Measurements from ENCODE around the gene PDE8A. TPM values are rescaled to one million over a fixed set of nuclear protein-coding genes. Genes with fewer than 3 reads are reported as not detected.

The PDE8A gene
- total RNA-seq, 4 donors from 2014 or later = 69.0 to 109 (median 89.5) TPM

DNA sequence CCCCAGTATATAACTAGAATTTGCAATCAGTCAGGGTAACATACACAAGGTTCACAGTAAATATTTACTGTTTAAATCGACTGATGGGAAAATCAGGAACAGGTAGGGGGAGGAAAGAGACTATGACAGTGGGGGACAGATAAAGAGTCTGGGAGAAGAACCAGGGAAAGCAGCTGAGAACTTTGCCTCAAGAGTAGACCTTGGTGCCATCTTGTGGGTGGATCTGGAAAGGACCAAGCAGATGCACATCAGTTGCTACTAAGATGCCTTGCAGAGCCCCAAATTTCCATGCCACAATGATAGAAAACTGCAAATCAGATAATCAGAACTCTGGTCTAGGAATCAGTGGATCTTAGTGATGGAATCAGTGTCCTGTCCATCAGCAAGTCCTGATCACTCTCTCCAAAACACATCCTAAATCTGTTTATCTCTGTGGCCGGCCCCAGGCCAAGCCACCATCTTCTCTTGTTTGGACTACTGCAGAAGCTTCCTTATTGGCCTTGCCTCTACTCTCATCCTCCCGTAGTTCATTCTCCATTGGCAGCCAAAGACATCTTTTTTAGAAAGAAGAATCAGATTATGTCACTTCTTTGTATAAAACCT is 62.7 kb downstream of the PDE8A start:
- Histone ChIP-seq H3K27ac (no peak overlapping the region), H3K36me3 (no peaks in the 10 kb centered on the region), H3K9me3 (no peaks in the 10 kb centered on the region), H3K4me3 (no peak overlapping the region), H3K4me1 (peaks cover 0 to 17% (median 0%) of the 10 kb centered on the region in 4 donors), H3K27me3 (no peaks in the 10 kb centered on the region)
- DNase-seq = peak in 2 of 3 donors; percentile 48 to 85
- no peak for TF ChIP-seq POLR2A (IDR thresholded peaks at IDR 0.05)
- TF ChIP-seq, protein P1, sequence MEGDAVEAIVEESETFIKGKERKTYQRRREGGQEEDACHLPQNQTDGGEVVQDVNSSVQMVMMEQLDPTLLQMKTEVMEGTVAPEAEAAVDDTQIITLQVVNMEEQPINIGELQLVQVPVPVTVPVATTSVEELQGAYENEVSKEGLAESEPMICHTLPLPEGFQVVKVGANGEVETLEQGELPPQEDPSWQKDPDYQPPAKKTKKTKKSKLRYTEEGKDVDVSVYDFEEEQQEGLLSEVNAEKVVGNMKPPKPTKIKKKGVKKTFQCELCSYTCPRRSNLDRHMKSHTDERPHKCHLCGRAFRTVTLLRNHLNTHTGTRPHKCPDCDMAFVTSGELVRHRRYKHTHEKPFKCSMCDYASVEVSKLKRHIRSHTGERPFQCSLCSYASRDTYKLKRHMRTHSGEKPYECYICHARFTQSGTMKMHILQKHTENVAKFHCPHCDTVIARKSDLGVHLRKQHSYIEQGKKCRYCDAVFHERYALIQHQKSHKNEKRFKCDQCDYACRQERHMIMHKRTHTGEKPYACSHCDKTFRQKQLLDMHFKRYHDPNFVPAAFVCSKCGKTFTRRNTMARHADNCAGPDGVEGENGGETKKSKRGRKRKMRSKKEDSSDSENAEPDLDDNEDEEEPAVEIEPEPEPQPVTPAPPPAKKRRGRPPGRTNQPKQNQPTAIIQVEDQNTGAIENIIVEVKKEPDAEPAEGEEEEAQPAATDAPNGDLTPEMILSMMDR (IDR thresholded peaks at IDR 0.05) = peak in 5 of 6 experiments; percentile 32 to 81 (median 68)

DNA sequence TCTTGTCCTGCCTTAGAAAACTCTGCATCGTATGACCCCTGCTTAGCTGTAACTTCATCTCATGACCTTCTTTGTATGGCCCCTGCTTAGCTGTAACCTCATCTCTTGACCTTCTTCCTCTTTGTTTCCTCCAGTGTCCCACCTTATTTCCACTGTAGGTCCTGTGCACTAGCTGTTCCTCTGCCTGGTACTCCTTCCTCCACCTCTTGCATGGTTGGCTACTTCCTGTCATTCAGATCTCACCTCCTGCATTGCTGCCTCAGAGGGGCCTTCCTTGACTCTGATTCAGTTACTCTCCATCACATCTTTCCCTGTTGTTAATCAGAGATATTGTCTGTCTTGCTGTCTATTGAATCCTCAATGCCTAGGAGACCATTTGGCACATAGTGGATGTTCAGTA is 63.2 kb downstream of the PDE8A start:
- no peak for TF ChIP-seq POLR2A (IDR thresholded peaks at IDR 0.05)
- TF ChIP-seq, protein P1 (IDR thresholded peaks at IDR 0.05) = no peak
- no peaks in the 10 kb centered on the region for H3K36me3 ChIP-seq
- DNase-seq = no peak
- no peaks in the 10 kb centered on the region for H3K9me3 ChIP-seq
- H3K27ac ChIP-seq = no peak overlapping the region
- H3K27me3 ChIP-seq = no peaks in the 10 kb centered on the region
- H3K4me1 ChIP-seq = peaks cover 0 to 17% (median 0%) of the 10 kb centered on the region in 4 donors
- H3K4me3 ChIP-seq = no peak overlapping the region

DNA sequence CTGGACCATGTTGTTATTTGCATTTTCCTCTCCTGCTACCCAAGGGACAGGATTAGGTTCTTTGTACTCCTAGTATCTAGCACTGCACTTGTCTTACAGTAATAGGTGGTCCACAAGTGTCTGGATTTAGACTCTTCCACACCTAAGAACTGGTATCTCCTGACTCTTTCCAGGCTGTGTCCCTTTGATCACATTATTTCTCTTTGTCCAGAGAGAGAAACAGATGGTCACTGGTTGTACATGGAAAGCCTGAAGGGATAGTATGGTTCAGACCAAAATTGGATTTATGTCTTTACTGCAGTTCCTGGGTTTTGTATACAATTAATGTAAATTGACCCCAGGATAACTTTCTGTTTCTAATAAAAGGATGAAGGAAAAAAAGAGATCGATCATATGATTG is 64.0 kb downstream of the PDE8A start:
- Histone ChIP-seq H3K9me3 (no peaks in the 10 kb centered on the region), H3K4me3 (no peak overlapping the region), H3K36me3 (no peaks in the 10 kb centered on the region), H3K27ac (no peak overlapping the region), H3K4me1 (peaks cover 0 to 17% (median 0%) of the 10 kb centered on the region in 4 donors), H3K27me3 (no peaks in the 10 kb centered on the region)
- DNase-seq = no peak
- TF ChIP-seq, protein P1 (IDR thresholded peaks at IDR 0.05) = no peak
- no peak for TF ChIP-seq POLR2A (IDR thresholded peaks at IDR 0.05)

DNA sequence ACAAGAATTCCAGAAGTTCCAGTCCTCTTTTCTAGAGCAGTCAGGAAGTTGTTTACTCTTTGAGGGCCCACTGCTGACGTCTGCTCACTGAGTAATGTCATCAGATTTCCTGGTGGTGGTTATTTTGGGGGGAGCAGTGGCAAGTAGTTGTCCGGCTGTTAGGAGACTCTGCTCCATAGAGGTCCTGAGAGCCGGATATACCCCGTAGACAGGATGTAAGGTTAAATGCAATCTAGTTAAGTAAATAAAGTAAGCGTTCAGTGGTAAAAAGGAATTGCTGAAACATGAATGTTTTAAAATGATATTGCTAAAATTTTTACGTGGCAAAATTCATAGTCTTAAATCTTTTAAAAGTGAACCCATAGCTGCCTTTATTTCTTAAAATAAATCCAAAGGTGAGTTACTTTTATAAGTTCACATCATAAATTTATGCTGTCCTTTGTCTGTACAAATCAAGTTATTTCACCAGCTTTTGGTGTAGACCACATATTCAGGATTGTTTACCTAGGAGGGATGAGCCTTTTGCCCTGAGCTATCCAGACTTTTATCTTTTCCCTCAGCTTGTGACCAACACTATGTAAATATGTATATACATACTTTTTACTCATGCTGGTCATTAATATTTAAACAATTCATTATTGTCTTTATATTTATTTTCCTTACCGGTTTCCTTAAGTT is 65.8 kb downstream of the PDE8A start:
- Histone ChIP-seq H3K9me3 (no peaks in the 10 kb centered on the region), H3K27me3 (no peaks in the 10 kb centered on the region), H3K4me3 (no peak overlapping the region), H3K4me1 (peaks cover 0 to 17% (median 0%) of the 10 kb centered on the region in 4 donors), H3K36me3 (no peaks in the 10 kb centered on the region), H3K27ac (peak overlapping the region in 2 of 4 donors; percentile 5 to 12)
- DNase-seq = peak in 1 of 3 donors; percentile 59
- TF ChIP-seq, protein P1 (IDR thresholded peaks at IDR 0.05) = no peak
- TF ChIP-seq POLR2A (IDR thresholded peaks at IDR 0.05) = no peak

DNA sequence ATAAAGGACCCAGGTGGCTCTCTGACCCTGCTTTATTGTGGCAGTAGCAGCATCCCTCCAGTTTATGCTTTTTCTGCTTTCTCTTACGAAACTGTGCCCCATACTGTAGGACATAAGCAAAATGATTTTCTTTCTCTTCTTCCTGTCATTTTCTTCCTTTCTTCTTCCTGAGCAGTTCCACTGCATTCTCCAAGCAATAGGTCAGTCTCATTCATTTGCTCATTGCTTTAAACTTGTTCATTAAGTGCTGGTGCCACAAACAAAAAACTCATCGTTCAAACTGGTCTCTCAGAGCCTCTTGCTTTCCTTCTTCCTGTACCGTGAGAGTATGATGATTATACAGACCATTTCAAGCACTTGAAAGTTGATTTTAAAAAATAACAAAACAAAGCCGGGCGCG is 66.8 kb downstream of the PDE8A start:
- Histone ChIP-seq H3K27ac (no peak overlapping the region), H3K9me3 (no peaks in the 10 kb centered on the region), H3K36me3 (no peaks in the 10 kb centered on the region), H3K4me3 (no peak overlapping the region), H3K27me3 (no peaks in the 10 kb centered on the region), H3K4me1 (peaks cover 0 to 17% (median 0%) of the 10 kb centered on the region in 4 donors)
- TF ChIP-seq POLR2A (IDR thresholded peaks at IDR 0.05) = no peak
- TF ChIP-seq, protein P1 (IDR thresholded peaks at IDR 0.05) = no peak
- no peak for DNase-seq
